NCI-H69 (cell line): ENCODE measurements around the gene PCGF3.
"Not testable (repeated sequence)": the region's sequence is repeated elsewhere in the genome, so short reads cannot be mapped to it uniquely, and the experiment has no call there.

Source experiments
- DNase-seq: peaks from one replicate; lab custom pipeline; 2025; lab: John Stamatoyannopoulos, UW

PCGF3 gene

GRCh38 chr4:742742-743311, 37.2 kb downstream of the PCGF3 start:
- peak; percentile 41 for DNase-seq

DNA sequence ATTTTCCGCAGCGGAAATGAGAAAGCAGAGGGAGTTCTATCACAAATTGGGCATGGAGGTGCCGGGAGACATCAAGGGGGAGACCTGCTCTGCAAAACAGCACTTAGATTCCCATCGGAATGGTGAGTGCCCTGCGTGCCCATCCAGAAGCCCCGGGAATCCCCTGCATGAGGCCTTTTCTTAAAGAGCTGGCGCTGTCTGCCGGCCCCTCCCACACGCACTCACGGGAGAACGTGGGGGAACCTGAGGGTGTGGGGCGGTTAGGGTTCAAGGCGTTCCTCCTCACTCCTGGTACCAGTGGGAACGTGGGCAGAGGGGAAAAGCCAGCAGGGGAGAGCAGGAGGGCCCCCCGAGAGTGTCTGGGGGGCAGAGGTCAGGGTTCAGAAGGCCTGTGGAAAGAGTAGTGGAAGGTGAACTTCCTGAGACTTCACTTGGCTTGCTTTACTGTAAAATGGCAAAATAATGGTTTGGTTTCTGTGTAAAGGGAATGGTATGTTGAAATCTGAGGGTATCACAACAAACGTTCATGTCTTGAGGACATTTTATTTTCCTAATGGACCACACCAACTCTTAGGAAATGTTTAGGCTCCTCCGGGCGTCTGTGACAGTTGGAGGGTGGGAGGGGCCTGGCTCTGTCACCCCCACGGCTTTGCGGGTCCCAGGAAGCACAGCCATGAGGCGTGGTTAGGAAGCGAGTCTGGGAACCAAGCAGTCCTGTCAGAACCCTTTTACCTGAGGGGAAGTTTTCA, 38.0 kb downstream of the PCGF3 start:
- no peak for DNase-seq

DNA sequence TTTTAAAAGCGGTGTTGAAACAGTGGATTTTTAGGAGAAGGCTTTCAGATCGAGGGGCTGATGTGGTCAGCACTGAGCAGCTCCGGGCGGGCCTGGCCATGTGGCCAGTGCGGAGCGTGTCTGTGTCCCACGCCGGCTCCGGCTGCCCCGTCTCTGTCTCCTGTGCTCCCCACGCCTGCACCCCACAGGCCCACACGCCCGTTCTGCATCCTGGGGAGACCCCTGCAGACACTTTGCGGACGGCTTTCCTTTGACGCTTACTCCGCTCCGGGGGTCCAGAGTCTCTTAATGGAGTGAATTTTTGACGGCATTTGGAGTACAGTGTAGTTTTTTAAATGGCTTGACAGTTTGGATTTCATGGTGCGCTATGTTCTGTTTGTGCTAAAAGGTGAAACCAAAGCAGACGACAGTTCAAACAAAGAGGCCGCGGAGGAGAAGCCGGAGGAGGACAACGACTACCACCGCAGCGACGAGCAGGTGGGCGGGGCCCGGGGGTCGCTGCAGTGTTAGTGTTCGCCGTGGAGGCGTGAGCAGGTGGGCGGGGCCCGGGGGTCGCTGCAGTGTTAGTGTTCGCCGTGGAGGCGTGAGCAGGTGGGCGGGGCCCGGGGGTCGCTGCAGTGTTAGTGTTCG, 38.7 kb downstream of the PCGF3 start:
- DNase-seq = no peak

DNA sequence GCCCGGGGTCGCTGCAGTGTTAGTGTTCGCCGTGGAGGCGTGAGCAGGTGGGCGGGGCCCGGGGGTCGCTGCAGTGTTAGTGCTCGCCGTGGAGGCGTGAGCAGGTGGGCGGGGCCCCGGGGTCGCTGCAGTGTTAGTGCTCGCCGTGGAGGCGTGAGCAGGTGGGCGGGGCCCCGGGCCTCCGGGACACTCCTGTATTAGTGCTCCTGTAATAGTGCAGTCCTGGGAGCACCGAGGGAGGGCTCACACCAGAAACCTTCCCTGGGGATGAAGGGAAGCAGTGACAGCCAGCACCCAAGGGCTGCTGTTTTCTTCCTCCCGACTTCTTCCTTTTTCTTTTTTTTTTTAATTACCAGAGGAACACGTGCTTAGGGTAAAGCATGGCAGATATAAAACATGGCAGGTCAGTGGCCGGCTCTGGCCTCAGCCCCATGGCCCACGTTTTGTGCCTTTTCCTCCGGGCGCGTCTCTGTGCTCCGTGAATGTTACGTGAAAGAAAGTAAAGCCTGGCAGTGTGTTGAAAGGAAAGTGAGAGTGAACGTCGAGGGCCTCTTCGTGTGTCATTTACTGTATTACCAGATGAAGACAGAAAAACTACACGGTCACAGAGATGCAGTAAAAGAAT, 42.0 kb downstream of the PCGF3 start:
- DNase-seq = no peak

- no peak for DNase-seq
These were observed 42.8 kb downstream of the PCGF3 start for GRCh38 chr4:748461-748860.

DNA sequence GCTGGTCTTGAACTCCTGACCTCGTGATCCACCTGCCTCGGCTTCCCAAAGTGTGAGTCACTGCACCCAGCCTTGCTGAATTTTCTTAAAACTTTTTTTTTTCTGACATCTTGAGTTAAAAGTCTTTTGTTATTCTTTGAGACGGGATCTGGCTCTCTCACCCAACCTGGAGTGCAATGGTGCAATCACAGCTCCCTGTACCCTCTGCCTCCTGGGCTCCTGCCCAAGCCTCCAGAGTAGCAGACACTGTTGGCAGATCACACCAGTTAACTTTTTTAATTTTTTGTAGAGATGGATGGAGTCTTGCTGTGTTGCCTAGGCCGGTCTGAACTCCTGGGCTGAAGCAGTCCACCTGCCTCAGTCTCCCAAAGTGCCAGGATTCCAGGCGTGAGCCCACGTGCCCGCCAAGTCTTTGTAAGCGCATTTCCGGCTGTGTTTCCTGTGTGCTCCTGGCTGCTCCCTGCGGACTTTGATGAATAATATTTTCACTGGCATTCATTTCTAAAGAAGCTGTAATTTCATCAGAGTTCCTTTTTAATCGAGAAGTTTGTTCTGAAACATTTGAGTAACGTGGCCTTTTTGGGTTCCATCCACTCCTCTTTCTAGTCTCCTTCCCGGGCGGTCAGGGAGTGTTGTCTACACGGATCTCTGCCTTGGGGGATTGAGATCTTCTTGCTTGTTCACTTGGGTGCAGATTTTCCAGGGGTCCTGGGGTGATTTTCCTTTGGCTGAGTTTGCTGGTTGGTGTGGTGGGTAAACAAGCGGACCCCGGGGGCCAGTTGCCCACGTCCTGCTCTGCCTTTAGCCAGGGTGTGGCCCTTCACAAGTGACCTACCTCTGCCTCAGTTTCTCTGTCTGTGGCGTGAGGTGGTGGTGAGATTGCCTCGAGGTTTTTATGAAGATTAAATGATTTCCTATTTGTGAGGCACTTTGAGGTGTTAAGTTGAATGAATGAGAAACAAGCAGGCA, 44.4 kb downstream of the PCGF3 start:
- DNase-seq = no peak

- no peak for DNase-seq
These were observed 46.0 kb downstream of the PCGF3 start for GRCh38 chr4:751676-752075.

- DNase-seq = no peak
These were observed 46.7 kb downstream of the PCGF3 start for GRCh38 chr4:752196-752861.

GRCh38 chr4:753186-753585, 47.6 kb downstream of the PCGF3 start:
- not testable (repeated sequence) for DNase-seq

- DNase-seq = no peak
These were observed 48.8 kb downstream of the PCGF3 start for GRCh38 chr4:754221-755120.

DNA sequence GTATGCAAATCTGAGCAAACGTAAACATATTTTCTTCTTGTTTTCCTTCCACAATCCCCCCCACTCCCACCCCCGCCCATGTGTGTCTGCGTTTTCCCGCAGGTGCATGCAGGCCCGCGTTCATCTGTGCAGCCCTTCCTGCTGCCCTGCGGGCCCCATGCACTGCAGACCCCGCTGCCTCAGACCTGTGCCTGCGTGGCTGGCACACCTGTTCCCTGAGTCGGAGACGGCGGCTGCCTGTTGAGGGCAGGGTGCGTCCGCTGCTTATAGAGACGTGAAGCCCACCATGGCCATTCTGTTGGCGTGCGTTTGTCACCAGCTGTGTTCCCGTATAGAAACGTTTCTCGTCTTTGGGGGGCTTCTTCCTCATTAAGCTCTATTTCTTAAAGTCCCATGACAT, 51.5 kb downstream of the PCGF3 start:
- DNase-seq = no peak

GRCh38 chr4:759810-760209, 54.2 kb downstream of the PCGF3 start:
- not testable (repeated sequence) for DNase-seq

- DNase-seq = no peak
These were observed 55.0 kb downstream of the PCGF3 start for GRCh38 chr4:760616-761015.

DNA sequence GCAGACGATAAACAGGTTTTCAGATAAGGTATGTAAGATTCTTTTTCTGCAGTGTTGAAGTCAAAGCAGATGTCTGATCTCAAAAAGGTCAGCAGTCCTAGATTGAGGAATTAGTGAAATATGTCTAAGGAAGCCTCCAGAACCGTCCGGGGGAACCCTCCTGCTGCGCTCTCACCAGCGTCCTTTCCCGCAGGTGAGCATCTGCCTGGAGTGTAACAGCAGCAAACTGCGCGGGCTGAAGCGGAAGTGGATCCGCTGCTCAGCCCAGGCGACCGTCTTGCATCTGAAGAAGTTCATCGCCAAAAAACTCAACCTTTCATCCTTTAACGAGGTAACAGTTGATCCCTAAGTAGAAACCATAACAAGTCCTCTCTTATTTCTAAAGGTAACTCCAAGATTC, 55.5 kb downstream of the PCGF3 start:
- no peak for DNase-seq

DNA sequence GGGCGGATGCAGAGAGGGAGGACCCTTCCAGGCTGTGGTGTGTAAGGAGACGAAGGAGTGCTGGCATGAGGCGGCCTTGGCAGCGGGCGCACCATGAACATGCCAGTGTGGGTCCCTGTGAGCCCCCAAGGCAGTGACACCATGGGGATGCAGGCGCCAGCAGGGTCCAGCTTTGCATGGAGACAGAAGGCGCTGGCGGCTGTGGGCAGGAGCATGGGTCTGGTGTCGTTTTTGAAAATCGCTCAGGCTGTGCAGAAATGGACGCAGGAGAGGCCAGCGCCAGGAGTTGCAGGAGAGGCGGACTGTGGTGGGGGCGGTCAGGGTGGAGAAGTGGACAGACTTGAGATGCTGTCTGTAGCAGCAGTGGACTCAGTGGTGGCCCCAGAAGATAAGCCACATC, 56.1 kb downstream of the PCGF3 start:
- DNase-seq = no peak

DNA sequence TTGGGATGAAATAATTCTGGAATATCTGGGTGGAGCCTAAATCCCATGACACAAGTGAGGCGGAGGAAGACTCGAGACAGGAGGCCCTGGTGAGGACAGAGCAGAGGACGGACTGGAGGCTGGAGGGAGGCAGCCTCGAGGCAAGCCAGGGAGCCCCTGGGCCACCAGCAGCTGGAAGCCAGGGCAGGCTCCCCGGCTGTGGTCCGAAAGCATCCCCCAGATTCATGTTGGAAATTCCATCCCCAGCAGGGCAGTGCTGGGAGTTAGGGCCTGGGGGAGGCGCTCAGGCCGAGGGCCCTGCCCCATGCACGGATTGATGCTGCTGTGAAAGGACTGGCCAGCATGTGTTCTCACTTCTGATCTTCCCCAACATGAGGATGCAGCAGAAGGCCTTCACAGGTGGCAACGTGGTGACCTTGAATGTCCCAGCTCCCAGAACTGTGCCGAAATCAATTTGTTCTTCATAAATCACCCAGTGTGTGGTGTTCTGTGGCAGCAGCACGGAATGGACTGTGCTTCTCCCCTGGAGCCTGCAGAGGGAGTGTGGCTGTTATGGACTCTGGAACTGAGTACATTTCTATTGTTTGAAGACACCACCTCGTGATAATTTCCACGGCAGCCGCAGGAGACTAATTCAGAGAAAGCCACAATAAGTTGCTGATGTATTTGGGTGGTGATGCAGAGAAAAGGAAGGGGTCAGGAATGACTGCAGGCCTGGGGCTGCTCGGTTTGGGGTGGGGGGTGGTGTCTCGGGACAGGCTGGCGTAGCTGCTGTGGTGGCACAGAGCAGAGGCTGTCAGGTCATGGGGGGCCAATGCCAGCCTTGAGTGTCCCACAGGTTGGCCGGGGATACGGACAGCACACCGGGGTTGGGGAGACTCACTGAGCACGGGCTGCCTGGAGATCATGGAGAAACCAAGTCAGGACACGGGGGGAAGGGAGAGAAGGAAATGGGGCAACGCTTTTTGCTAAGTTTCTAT, 56.9 kb downstream of the PCGF3 start:
- no peak for DNase-seq

- no peak for DNase-seq
These were observed 57.7 kb downstream of the PCGF3 start for GRCh38 chr4:763191-763810.

DNA sequence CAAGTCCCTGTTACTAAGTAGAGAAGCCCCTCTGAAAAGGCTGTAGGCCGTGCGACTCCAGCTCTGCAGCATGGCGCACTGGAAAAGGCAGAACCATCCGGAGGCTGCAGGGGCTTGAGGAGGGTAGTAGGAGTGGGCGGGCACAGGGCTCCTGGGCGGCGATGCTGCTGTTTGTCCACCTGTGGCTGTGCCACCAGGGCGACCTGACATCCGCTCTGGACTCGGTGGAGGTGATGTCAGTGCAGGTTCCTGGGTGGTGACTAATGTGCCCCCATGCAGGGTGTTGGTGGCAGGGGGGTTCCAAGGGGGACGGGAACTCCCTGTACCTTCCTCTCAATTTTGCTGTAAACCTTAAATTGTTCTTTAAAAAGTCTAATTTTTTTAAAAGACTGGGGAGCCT, 58.3 kb downstream of the PCGF3 start:
- DNase-seq = no peak
